ENCODE results near the gene PPP1R13B. TPM values are rescaled to one million over a fixed set of nuclear protein-coding genes. Genes with fewer than 3 reads are reported as not detected.

The PPP1R13B gene
- total RNA-seq, 1 donor from 2014 or later = 2.5 TPM

DNA sequence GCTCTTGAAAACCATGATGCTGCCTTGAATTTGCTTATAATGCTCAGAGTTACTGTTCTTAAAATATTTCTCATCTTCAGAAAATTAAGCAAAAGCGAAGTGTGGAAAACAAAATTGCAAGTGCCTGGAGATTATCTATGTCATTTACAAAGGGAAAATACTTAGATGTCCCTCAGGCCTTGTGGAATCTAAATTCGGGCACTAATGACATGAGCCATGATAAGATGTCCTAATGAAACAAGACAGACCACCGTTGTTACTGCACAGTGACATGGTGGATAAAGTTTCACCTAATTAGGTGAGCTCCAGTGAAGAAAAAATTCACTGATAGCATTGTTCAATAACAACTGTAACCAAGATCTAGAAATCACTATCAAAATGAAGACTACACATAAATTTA lies 30.4 kb downstream of the PPP1R13B start:
- no peaks in the 10 kb centered on the region for H4K20me1 ChIP-seq (ENCODE audit: low read depth)
- TF ChIP-seq EZH2 (IDR thresholded peaks at IDR 0.05) = no peak
- no peak overlapping the region for H3K4me3 Mint-ChIP-seq

DNA sequence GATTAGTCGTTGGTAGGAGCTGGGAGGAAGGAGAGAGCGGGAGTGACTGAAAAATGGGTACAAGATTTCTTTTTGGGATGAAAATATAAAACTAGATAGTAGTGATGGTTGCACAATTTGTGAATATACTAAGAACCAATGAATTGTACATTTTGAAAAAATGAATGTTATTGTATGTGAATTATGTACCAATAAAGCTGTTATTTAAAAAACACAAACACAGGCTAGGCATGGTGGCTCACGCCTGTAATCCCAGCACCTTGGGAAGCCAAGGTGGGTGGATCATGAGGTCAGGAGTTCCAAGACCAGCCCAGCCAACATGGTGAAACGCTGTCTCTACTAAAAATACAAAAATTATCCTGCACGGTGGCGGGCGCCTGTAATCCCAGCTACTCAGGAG lies 32.1 kb downstream of the PPP1R13B start:
- Histone ChIP-seq H3K9ac (no peak overlapping the region), H4K20me1 (ENCODE audit: low read depth) (no peaks in the 10 kb centered on the region), H3K9me3 (ENCODE audit: low read depth) (no peaks in the 10 kb centered on the region), H3K36me3 (no peaks in the 10 kb centered on the region), H3K27ac (no peak overlapping the region), H3K4me1 (peaks cover 10% of the 10 kb centered on the region), H3K79me2 (ENCODE audit: low read depth) (no peaks in the 10 kb centered on the region), H3F3A (ENCODE audit: low read depth) (peaks cover 15% of the 10 kb centered on the region), H3K27me3 (no peaks in the 10 kb centered on the region), H2AFZ (replicated peaks) (no peak overlapping the region), H3K4me2 (no peak overlapping the region), H3K4me3 (no peak overlapping the region)
- Mint-ChIP-seq H3K4me1 (peaks cover 9% of the 10 kb centered on the region), H3K4me3 (no peak overlapping the region), H3K36me3 (no peaks in the 10 kb centered on the region), H3K27ac (no peak overlapping the region), H3K27me3 (ENCODE audit: insufficient read depth, low read depth) (peaks cover 15% of the 10 kb centered on the region), H3K9me3 (no peaks in the 10 kb centered on the region)
- TF ChIP-seq, protein P1, sequence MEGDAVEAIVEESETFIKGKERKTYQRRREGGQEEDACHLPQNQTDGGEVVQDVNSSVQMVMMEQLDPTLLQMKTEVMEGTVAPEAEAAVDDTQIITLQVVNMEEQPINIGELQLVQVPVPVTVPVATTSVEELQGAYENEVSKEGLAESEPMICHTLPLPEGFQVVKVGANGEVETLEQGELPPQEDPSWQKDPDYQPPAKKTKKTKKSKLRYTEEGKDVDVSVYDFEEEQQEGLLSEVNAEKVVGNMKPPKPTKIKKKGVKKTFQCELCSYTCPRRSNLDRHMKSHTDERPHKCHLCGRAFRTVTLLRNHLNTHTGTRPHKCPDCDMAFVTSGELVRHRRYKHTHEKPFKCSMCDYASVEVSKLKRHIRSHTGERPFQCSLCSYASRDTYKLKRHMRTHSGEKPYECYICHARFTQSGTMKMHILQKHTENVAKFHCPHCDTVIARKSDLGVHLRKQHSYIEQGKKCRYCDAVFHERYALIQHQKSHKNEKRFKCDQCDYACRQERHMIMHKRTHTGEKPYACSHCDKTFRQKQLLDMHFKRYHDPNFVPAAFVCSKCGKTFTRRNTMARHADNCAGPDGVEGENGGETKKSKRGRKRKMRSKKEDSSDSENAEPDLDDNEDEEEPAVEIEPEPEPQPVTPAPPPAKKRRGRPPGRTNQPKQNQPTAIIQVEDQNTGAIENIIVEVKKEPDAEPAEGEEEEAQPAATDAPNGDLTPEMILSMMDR (IDR thresholded peaks at IDR 0.05) = no peak
- TF ChIP-seq EZH2phosphoT487 (IDR thresholded peaks at IDR 0.05) (no peak), EZH2 (IDR thresholded peaks at IDR 0.05) (no peak)
- no peak for DNase-seq (ENCODE audit: low spot score)

More for the DNA sequence above, 30.4 kb downstream of the PPP1R13B start:
- no peaks in the 10 kb centered on the region for H3K27me3 ChIP-seq
- H3K4me1 ChIP-seq = peaks cover 12% of the 10 kb centered on the region
- no peaks in the 10 kb centered on the region for H3K36me3 Mint-ChIP-seq
- no peaks in the 10 kb centered on the region for H3K9me3 Mint-ChIP-seq
- no peaks in the 10 kb centered on the region for H3K36me3 ChIP-seq
- DNase-seq (ENCODE audit: low spot score) = no peak
- no peak overlapping the region for H3K4me3 ChIP-seq
- no peak overlapping the region for H3K27ac Mint-ChIP-seq
- H3F3A ChIP-seq (ENCODE audit: low read depth) = peaks cover 17% of the 10 kb centered on the region
- H3K4me1 Mint-ChIP-seq = peaks cover 11% of the 10 kb centered on the region
- H2AFZ ChIP-seq (replicated peaks) = no peak overlapping the region
- no peaks in the 10 kb centered on the region for H3K9me3 ChIP-seq (ENCODE audit: low read depth)
- H3K79me2 ChIP-seq (ENCODE audit: low read depth) = no peaks in the 10 kb centered on the region
- no peak overlapping the region for H3K4me2 ChIP-seq
- no peak overlapping the region for H3K27ac ChIP-seq
- peaks cover 11% of the 10 kb centered on the region for H3K27me3 Mint-ChIP-seq (ENCODE audit: insufficient read depth, low read depth)
- H3K9ac ChIP-seq = no peak overlapping the region

DNA sequence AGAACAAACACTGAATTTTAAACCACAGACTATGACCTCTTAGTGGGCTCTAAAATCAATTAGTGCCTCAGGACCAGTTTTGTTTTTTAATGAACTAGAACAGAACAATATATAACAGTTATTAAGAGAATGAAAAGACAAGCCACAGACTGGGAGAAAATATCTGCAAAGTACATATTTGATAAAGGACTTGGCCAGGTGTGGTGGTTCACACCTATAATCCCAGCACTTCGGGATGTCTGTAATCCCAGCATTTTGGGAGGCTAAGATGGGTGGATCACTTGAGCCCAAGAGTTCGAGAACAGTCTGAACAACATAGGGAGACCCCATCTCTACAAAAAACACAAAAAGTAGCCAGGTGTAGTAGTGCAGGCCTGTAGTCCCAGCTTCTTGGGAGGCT lies 36.2 kb downstream of the PPP1R13B start:
- no peaks in the 10 kb centered on the region for H3K9me3 Mint-ChIP-seq
- DNase-seq (ENCODE audit: low spot score) = no peak
- Histone ChIP-seq H3K36me3 (no peaks in the 10 kb centered on the region), H2AFZ (replicated peaks) (no peak overlapping the region), H3K79me2 (ENCODE audit: low read depth) (no peaks in the 10 kb centered on the region), H3K9me3 (ENCODE audit: low read depth) (no peaks in the 10 kb centered on the region), H3K4me3 (no peak overlapping the region), H3K9ac (no peak overlapping the region), H3K4me1 (no peaks in the 10 kb centered on the region), H4K20me1 (ENCODE audit: low read depth) (no peaks in the 10 kb centered on the region), H3K27ac (no peak overlapping the region), H3K27me3 (no peaks in the 10 kb centered on the region), H3K4me2 (no peak overlapping the region), H3F3A (ENCODE audit: low read depth) (no peaks in the 10 kb centered on the region)
- no peaks in the 10 kb centered on the region for H3K36me3 Mint-ChIP-seq
- no peak overlapping the region for H3K4me3 Mint-ChIP-seq
- no peak overlapping the region for H3K27ac Mint-ChIP-seq
- peaks cover 8% of the 10 kb centered on the region for H3K27me3 Mint-ChIP-seq (ENCODE audit: insufficient read depth, low read depth)
- no peaks in the 10 kb centered on the region for H3K4me1 Mint-ChIP-seq
- TF ChIP-seq, protein P1 (IDR thresholded peaks at IDR 0.05) = no peak
- TF ChIP-seq EZH2phosphoT487 (IDR thresholded peaks at IDR 0.05) (no peak), EZH2 (IDR thresholded peaks at IDR 0.05) (no peak)

DNA sequence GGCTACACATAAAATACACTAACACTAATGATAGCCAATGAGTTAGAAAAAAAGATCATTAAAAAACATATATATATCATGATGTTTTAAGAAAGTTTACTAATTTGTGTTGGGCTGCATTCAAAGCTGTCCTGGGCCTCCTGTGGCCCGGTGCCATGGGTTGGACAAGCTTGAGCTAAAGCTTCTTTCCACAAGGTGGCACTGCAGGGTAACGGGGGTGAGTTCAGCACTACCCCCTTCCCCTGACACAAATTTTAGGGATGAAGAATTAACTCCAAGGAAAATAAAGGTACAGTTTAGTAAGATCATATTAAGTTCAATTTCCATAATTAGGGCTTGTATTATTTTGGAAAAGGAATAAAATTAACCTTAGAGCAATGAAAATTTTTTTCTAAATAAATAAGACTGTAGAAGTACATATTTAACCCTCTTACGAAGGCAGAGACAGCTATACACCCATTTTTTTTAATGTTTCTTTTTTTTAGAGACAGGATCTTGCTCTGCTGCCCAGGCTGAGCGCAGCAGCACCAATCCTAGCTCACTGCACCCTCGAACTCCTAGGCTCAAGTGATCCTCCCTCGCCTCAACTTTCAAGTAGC lies 38.9 kb downstream of the PPP1R13B start:
- DNase-seq (ENCODE audit: low spot score) = peak; percentile 90
- Histone ChIP-seq H3K27ac (no peak overlapping the region), H3K9me3 (ENCODE audit: low read depth) (no peaks in the 10 kb centered on the region), H3K4me3 (no peak overlapping the region), H3K79me2 (ENCODE audit: low read depth) (no peaks in the 10 kb centered on the region), H3K27me3 (no peaks in the 10 kb centered on the region), H3K4me2 (no peak overlapping the region), H4K20me1 (ENCODE audit: low read depth) (no peaks in the 10 kb centered on the region), H3K9ac (no peak overlapping the region), H2AFZ (replicated peaks) (no peak overlapping the region), H3F3A (ENCODE audit: low read depth) (no peaks in the 10 kb centered on the region), H3K4me1 (no peaks in the 10 kb centered on the region), H3K36me3 (no peaks in the 10 kb centered on the region)
- TF ChIP-seq EZH2phosphoT487 (IDR thresholded peaks at IDR 0.05) = no peak
- TF ChIP-seq, protein P1 (IDR thresholded peaks at IDR 0.05) = peak; percentile 95
- H3K36me3 Mint-ChIP-seq = no peaks in the 10 kb centered on the region
- H3K4me3 Mint-ChIP-seq = no peak overlapping the region
- H3K27me3 Mint-ChIP-seq (ENCODE audit: insufficient read depth, low read depth) = peaks cover 8% of the 10 kb centered on the region
- no peaks in the 10 kb centered on the region for H3K9me3 Mint-ChIP-seq
- no peaks in the 10 kb centered on the region for H3K4me1 Mint-ChIP-seq
- H3K27ac Mint-ChIP-seq = no peak overlapping the region
